NB4 (cell line): ENCODE results near the gene ALOX15B.

Source experiments
- DNase-seq: peaks from one replicate; pipeline ENCODE4 v3.0.0; 2010; ENCODE audit warnings: low read depth
- H3K4me3 ChIP-seq: one replicate; pipeline ENCODE4 v1.5.1; 2011; ENCODE audit warnings: mild to moderate bottlenecking, low read depth, low read length, moderate library complexity
- CTCF ChIP-seq: IDR thresholded peaks from one replicate; pipeline ENCODE4 v1.5.1; 2012; ENCODE audit warnings: low read depth, low read length
- MAX ChIP-seq: IDR thresholded peaks from 2 replicates; pipeline ENCODE4 v1.6.1; 2011; ENCODE audit warnings: low read depth, low read length
- MYC ChIP-seq: IDR thresholded peaks from 2 replicates; pipeline ENCODE4 v1.6.1; 2011; ENCODE audit warnings: low read depth, low read length
- POLR2A ChIP-seq: IDR thresholded peaks from 2 replicates; pipeline ENCODE4 v1.6.1; 2011; ENCODE audit warnings: mild to moderate bottlenecking; ENCODE audit not compliant: insufficient read length; ENCODE audit errors: extremely low read depth

The ALOX15B gene

DNA sequence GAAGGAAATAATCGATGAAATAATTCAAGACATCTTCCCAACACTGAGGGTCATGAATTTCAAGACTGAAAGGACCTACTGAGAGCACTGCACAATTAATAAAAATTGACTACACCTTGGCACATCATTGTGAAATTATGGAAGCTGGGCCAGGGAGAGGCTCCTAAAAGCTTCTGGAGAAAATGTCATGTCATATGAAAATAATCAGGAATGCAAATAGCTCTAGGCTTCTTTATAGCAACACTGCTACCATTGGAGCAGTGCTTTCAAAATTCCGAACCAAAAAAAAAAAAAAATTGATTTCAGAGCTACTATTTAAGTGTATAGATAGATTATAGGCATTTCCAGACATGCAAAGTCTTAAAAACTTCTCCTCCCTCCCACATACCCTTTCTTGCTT, 6.4 kb upstream of the ALOX15B start:
- TF ChIP-seq POLR2A (no peak), CTCF (no peak), MAX (no peak), MYC (no peak)
- no peak overlapping the region for H3K4me3 ChIP-seq
- DNase-seq = no peak

GRCh38 chr17:8039611-8040168, 831 bp downstream of the ALOX15B start:
- H3K4me3 ChIP-seq = no peak overlapping the region
- TF ChIP-seq MAX (no peak), POLR2A (no peak)
- no peak for DNase-seq

- DNase-seq = peak; percentile 85
- no peak overlapping the region for H3K4me3 ChIP-seq
- TF ChIP-seq MAX (no peak), MYC (peak; percentile 19; the same call in 1 of the 2 replicates), POLR2A (no peak), CTCF (peak; percentile 34)
Measured at GRCh38 chr17:8041249-8041928, 2.5 kb downstream of the ALOX15B start.

GRCh38 chr17:8041979-8042378, 3.1 kb downstream of the ALOX15B start:
- no peak for DNase-seq
- no peak overlapping the region for H3K4me3 ChIP-seq
- no peak for TF ChIP-seq CTCF
- TF ChIP-seq MAX = no peak
- no peak for TF ChIP-seq MYC
- TF ChIP-seq POLR2A = no peak

DNA sequence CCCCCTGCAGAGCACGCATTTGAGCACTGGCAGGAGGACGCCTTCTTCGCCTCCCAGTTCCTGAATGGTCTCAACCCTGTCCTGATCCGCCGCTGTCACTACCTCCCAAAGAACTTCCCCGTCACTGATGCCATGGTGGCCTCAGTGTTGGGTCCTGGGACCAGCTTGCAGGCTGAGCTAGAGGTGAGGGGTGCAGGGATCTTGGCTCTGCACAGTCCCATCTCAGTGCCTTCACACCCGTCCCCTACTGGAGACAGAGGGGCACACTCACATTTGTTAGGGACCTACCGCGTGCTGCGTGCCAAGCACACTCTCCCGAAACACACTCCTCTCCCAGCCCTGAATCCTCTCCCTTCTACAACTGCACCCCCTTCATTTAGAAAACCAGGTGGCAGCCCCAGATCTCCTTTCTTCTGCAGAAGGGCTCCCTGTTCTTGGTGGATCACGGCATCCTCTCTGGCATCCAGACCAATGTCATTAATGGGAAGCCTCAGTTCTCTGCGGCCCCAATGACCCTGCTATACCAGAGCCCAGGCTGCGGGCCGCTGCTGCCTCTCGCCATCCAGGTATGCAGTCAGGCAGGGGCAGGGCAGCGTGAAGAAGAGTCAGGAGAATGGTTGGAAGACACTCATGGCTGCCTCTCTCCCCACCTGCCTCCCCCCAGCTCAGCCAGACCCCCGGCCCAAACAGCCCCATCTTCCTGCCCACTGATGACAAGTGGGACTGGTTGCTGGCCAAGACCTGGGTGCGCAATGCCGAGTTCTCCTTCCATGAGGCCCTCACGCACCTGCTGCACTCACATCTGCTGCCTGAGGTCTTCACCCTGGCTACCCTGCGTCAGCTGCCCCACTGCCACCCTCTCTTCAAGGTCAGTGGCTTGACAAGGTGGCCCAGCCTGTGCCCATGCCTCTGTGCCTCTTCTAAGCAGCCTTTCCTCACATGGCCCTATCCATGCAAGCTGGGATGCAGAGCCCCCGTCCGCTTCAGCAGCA, 6.3 kb downstream of the ALOX15B start:
- TF ChIP-seq MYC (no peak), MAX (no peak), POLR2A (no peak), CTCF (no peak)
- DNase-seq = no peak
- H3K4me3 ChIP-seq = no peak overlapping the region
